Keratinocyte (primary cell): ENCODE measurements around the gene PARN. TPM values are rescaled to one million over a fixed set of nuclear protein-coding genes. Genes with fewer than 3 reads are reported as not detected.
"Not testable (repeated sequence)": the region's sequence is repeated elsewhere in the genome, so short reads cannot be mapped to it uniquely, and the experiment has no call there.

Experiments
- DNase-seq: peaks from one replicate; pipeline ENCODE4 v3.0.0-alpha.2; 2011; ENCODE audit warnings: low read depth, missing footprints, low spot score
- FAIRE-seq: peaks from 2 replicates; lab custom pipeline; 2011; peaks lifted over from hg19 to GRCh38; lab: Jason Lieb, UNC
- H2AFZ ChIP-seq: 2 replicates; pipeline ENCODE4 v1.6.0; 2012; ENCODE audit warnings: low read length, control low read depth, inconsistent platforms; ENCODE audit not compliant: control insufficient read depth
- H3K27ac ChIP-seq: 2 replicates; pipeline ENCODE4 v1.5.1; 2011; ENCODE audit warnings: low read length; ENCODE audit not compliant: control insufficient read depth, insufficient read depth
- H3K27me3 ChIP-seq: 3 replicates; pipeline ENCODE4 v1.6.0; 2011; ENCODE audit warnings: low read length; ENCODE audit not compliant: control insufficient read depth, insufficient read depth; ENCODE audit errors: extremely low read depth
- H3K36me3 ChIP-seq, 2 experiments: 2 replicates in 1 of 2; 3 replicates in 1 of 2; pipeline ENCODE4 v1.5.1; 2011; ENCODE audit warnings: low read length in 2 of 2, mild to moderate bottlenecking in 1 of 2; ENCODE audit not compliant: control insufficient read depth in 2 of 2, insufficient read depth in 2 of 2; ENCODE audit errors: extremely low read depth in 1 of 2
- H3K4me1 ChIP-seq: 3 replicates; pipeline ENCODE4 v1.5.1; 2011; ENCODE audit warnings: low read length; ENCODE audit not compliant: control insufficient read depth, insufficient read depth; ENCODE audit errors: extremely low read depth
- H3K4me2 ChIP-seq: 3 replicates; pipeline ENCODE4 v1.6.0; 2011; ENCODE audit warnings: low read depth, low read length; ENCODE audit not compliant: control insufficient read depth, insufficient read depth; ENCODE audit errors: extremely low read depth
- H3K4me3 ChIP-seq, 3 experiments: fragments of 200-600 bp in 1 of 3; sonication (generic) in 1 of 3; 2 replicates in 2 of 3; 3 replicates in 1 of 3; pipeline ENCODE4 v1.5.1; 2011 to 2016; ENCODE audit warnings: low read length in 3 of 3, mild to moderate bottlenecking in 3 of 3, control low read depth in 2 of 3, inconsistent platforms in 1 of 3, low read depth in 1 of 3, mixed read lengths in 1 of 3, mixed run types in 1 of 3, moderate library complexity in 1 of 3; ENCODE audit not compliant: control insufficient read depth in 2 of 3, insufficient read depth in 2 of 3; ENCODE audit errors: extremely low read depth in 1 of 3
- H3K79me2 ChIP-seq: 2 replicates; pipeline ENCODE4 v1.6.0; 2012; ENCODE audit warnings: low read length; ENCODE audit not compliant: control insufficient read depth, insufficient read depth
- H3K9ac ChIP-seq: 3 replicates; pipeline ENCODE4 v1.6.0; 2011; ENCODE audit warnings: low read length; ENCODE audit not compliant: control insufficient read depth, insufficient read depth; ENCODE audit errors: extremely low read depth
- H3K9me1 ChIP-seq: 3 replicates; pipeline ENCODE4 v1.6.0; 2011; ENCODE audit warnings: low read length; ENCODE audit not compliant: control insufficient read depth, insufficient read depth; ENCODE audit errors: extremely low read depth
- H3K9me3 ChIP-seq: 2 replicates; pipeline ENCODE4 v1.5.1; 2012; ENCODE audit warnings: low read depth, low read length; ENCODE audit not compliant: control insufficient read depth
- H4K20me1 ChIP-seq: 3 replicates; pipeline ENCODE4 v1.6.0; 2011; ENCODE audit warnings: low read length; ENCODE audit not compliant: control insufficient read depth, insufficient read depth; ENCODE audit errors: extremely low read depth
- CTCF ChIP-seq, 3 experiments: IDR thresholded peaks in 1 of 3; conservative IDR thresholded peaks in 1 of 3; optimal IDR thresholded peaks in 1 of 3; 2 replicates in 2 of 3; 3 replicates in 1 of 3; pipeline versions ENCODE3 to v1.5.1; 2011; ENCODE audit warnings: low read length in 3 of 3, mild to moderate bottlenecking in 3 of 3, moderate library complexity in 2 of 3, control low read depth in 1 of 3, inconsistent platforms in 1 of 3; ENCODE audit not compliant: insufficient read depth in 2 of 3; ENCODE audit errors: extremely low read depth in 1 of 3
- EZH2 ChIP-seq: IDR thresholded peaks from one replicate; pipeline ENCODE4 v1.6.1; 2012; ENCODE audit warnings: inconsistent platforms, mild to moderate bottlenecking, low read length, moderate library complexity
- dilution Hi-C: fragments of 300-500 bp; cut with MboI; formaldehyde crosslinking; loops from one replicate; pipeline ENCODE4 v1.7.0; 2020; ENCODE audit warnings: low sequenced_read_pairs; ENCODE audit not compliant: extremely low pct_ligation_motif_present
- polyA plus RNA-seq, 5 experiments: library from polyadenylated mRNA; depleted of rRNA in 3 of 5; stranded (reverse) in 3 of 5; stranded (forward) in 1 of 5; unstranded in 1 of 5; fragments of >200 nt; gene quantifications; 1 replicate in 1 of 5; 2 replicates in 3 of 5; 3 replicates in 1 of 5; pipeline versions ENCODE4 v1.2.1 to v1.2.3, GENCODE V29; 2011 to 2012; ENCODE audit warnings: missing spikeins in 2 of 5, low read depth in 1 of 5, low replicate concordance in 1 of 5

PARN gene
- polyA plus RNA-seq, 1 donor (not counting 4 experiments of a cell fraction or from before 2014, with no cell fraction given): 40.8 TPM

- H3K36me3 ChIP-seq: peaks cover 5 to 8% of the 10 kb centered on the region in 2 experiments
- no peaks in the 10 kb centered on the region for H3K9me1 ChIP-seq
- H3K79me2 ChIP-seq: no peaks in the 10 kb centered on the region
- H4K20me1 ChIP-seq: no peaks in the 10 kb centered on the region
- dilution Hi-C loops: no loop called here
- no peak overlapping the region for H3K27ac ChIP-seq
- no peak for TF ChIP-seq EZH2
- no peak for TF ChIP-seq CTCF (optimal IDR thresholded peaks at IDR 0.05 in 1 of 3, IDR thresholded peaks at IDR 0.05 in 1 of 3, conservative IDR thresholded peaks at IDR 0.05 in 1 of 3; ENCODE audit: extremely low read depth in 1 of 3, insufficient read depth in 2 of 3, low read length in 3 of 3)
- H3K4me3 ChIP-seq: no peak overlapping the region
- no peaks in the 10 kb centered on the region for H3K4me1 ChIP-seq
- DNase-seq (no peak), FAIRE-seq (no peak)
- H3K27me3 ChIP-seq: no peaks in the 10 kb centered on the region
- H2AFZ ChIP-seq: no peak overlapping the region
- H3K4me2 ChIP-seq: no peak overlapping the region
- no peak overlapping the region for H3K9ac ChIP-seq
- H3K9me3 ChIP-seq: no peaks in the 10 kb centered on the region
Measured at GRCh38 chr16:14445937-14446715, 183.9 kb downstream of the PARN start.

GRCh38 chr16:14444979-14445810, 184.9 kb downstream of the PARN start:
- Histone ChIP-seq H3K9me3 (no peaks in the 10 kb centered on the region), H3K36me3 (peaks cover 5 to 8% of the 10 kb centered on the region in 2 experiments), H2AFZ (no peak overlapping the region), H3K79me2 (no peaks in the 10 kb centered on the region), H3K4me1 (no peaks in the 10 kb centered on the region), H3K27ac (no peak overlapping the region), H3K4me2 (no peak overlapping the region), H3K4me3 (no peak overlapping the region), H4K20me1 (no peaks in the 10 kb centered on the region), H3K9ac (no peak overlapping the region), H3K9me1 (no peaks in the 10 kb centered on the region), H3K27me3 (no peaks in the 10 kb centered on the region)
- TF ChIP-seq CTCF (optimal IDR thresholded peaks at IDR 0.05 in 1 of 3, IDR thresholded peaks at IDR 0.05 in 1 of 3, conservative IDR thresholded peaks at IDR 0.05 in 1 of 3; ENCODE audit: extremely low read depth in 1 of 3, insufficient read depth in 2 of 3, low read length in 3 of 3) (no peak), EZH2 (no peak)
- dilution Hi-C loops: no loop called here
- no peak for DNase-seq
- no peak for FAIRE-seq

GRCh38 chr16:14441533-14441932, 188.5 kb downstream of the PARN start:
- H2AFZ ChIP-seq, H3K27me3 ChIP-seq, H3K4me2 ChIP-seq, dilution Hi-C loops, H3K36me3 ChIP-seq, H3K9me1 ChIP-seq, H4K20me1 ChIP-seq, H3K4me1 ChIP-seq, FAIRE-seq, H3K4me3 ChIP-seq, H3K9me3 ChIP-seq, H3K9ac ChIP-seq, H3K27ac ChIP-seq, H3K79me2 ChIP-seq, DNase-seq: not testable (repeated sequence)
